Measurements from ENCODE around the gene NUP188. TPM values are rescaled to one million over a fixed set of nuclear protein-coding genes. Genes with fewer than 3 reads are reported as not detected.

NUP188 gene
- polyA plus RNA-seq, 1 donor (not counting 4 experiments of a cell fraction or from before 2014, with no cell fraction given) = 31.1 TPM

DNA sequence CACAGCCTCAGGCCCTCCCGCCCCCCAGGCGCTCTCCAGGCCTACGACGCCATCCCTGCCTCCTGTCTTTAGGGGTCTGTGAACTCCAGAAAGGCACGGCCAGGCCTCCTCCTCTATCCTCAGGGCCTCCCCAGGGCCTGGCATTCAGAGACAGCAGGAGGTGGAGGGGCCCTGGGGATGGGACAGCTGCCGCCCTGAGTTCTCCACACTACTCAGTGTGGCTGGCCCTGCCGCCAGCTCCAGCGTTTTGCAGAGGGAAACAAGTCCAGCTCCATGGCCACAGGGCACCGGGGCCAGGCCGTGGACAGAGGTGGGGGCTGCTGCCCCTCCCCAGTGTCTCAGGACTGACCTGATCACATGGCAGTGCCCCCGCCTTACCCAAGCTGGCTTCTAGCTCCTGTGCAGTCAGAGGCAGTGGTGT is 64.3 kb downstream of the NUP188 start:
- H3K4me3 ChIP-seq (ENCODE audit: control insufficient read depth in 2 of 3, extremely low read depth in 1 of 3, insufficient read depth in 2 of 3, low read depth in 1 of 3, low read length in 3 of 3) = no peak overlapping the region
- no peak overlapping the region for H2AFZ ChIP-seq (ENCODE audit: control insufficient read depth, low read length)
- TF ChIP-seq EZH2 (IDR thresholded peaks at IDR 0.05; ENCODE audit: low read length) = no peak
- TF ChIP-seq, protein P1, sequence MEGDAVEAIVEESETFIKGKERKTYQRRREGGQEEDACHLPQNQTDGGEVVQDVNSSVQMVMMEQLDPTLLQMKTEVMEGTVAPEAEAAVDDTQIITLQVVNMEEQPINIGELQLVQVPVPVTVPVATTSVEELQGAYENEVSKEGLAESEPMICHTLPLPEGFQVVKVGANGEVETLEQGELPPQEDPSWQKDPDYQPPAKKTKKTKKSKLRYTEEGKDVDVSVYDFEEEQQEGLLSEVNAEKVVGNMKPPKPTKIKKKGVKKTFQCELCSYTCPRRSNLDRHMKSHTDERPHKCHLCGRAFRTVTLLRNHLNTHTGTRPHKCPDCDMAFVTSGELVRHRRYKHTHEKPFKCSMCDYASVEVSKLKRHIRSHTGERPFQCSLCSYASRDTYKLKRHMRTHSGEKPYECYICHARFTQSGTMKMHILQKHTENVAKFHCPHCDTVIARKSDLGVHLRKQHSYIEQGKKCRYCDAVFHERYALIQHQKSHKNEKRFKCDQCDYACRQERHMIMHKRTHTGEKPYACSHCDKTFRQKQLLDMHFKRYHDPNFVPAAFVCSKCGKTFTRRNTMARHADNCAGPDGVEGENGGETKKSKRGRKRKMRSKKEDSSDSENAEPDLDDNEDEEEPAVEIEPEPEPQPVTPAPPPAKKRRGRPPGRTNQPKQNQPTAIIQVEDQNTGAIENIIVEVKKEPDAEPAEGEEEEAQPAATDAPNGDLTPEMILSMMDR (optimal IDR thresholded peaks at IDR 0.05 in 1 of 3, IDR thresholded peaks at IDR 0.05 in 1 of 3, conservative IDR thresholded peaks at IDR 0.05 in 1 of 3; ENCODE audit: extremely low read depth in 1 of 3, insufficient read depth in 2 of 3, low read length in 3 of 3) = no peak
- H3K79me2 ChIP-seq (ENCODE audit: control insufficient read depth, insufficient read depth, low read length) = no peaks in the 10 kb centered on the region
- dilution Hi-C loops (cut with MboI; ENCODE audit: extremely low pct_ligation_motif_present, low sequenced_read_pairs) = no loop called here
- H3K9me3 ChIP-seq (ENCODE audit: control insufficient read depth, low read depth, low read length) = no peaks in the 10 kb centered on the region
- H4K20me1 ChIP-seq (ENCODE audit: control insufficient read depth, extremely low read depth, insufficient read depth, low read length) = peaks cover 3% of the 10 kb centered on the region
- H3K27ac ChIP-seq (ENCODE audit: control insufficient read depth, insufficient read depth, low read length) = no peak overlapping the region
- H3K4me1 ChIP-seq (ENCODE audit: control insufficient read depth, extremely low read depth, insufficient read depth, low read length) = peaks cover 5% of the 10 kb centered on the region
- DNase-seq (ENCODE audit: low read depth, low spot score) = no peak
- H3K36me3 ChIP-seq (ENCODE audit: control insufficient read depth in 2 of 2, extremely low read depth in 1 of 2, insufficient read depth in 2 of 2, low read length in 2 of 2) = peaks cover 25 to 27% of the 10 kb centered on the region in 2 experiments
- H3K9me1 ChIP-seq (ENCODE audit: control insufficient read depth, extremely low read depth, insufficient read depth, low read length) = no peaks in the 10 kb centered on the region
- FAIRE-seq = no peak
- no peak overlapping the region for H3K4me2 ChIP-seq (ENCODE audit: control insufficient read depth, extremely low read depth, insufficient read depth, low read depth, low read length)
- no peaks in the 10 kb centered on the region for H3K27me3 ChIP-seq (ENCODE audit: control insufficient read depth, extremely low read depth, insufficient read depth, low read length)
- no peak overlapping the region for H3K9ac ChIP-seq (ENCODE audit: control insufficient read depth, extremely low read depth, insufficient read depth, low read length)

GRCh38 chr9:129012343-129012742 is 64.8 kb downstream of the NUP188 start:
- dilution Hi-C loops (cut with MboI; ENCODE audit: extremely low pct_ligation_motif_present, low sequenced_read_pairs) = no loop called here
- H3K4me2 ChIP-seq (ENCODE audit: control insufficient read depth, extremely low read depth, insufficient read depth, low read depth, low read length) = no peak overlapping the region
- H3K4me3 ChIP-seq (ENCODE audit: control insufficient read depth in 2 of 3, extremely low read depth in 1 of 3, insufficient read depth in 2 of 3, low read depth in 1 of 3, low read length in 3 of 3) = no peak overlapping the region
- H3K9me1 ChIP-seq (ENCODE audit: control insufficient read depth, extremely low read depth, insufficient read depth, low read length) = no peaks in the 10 kb centered on the region
- no peaks in the 10 kb centered on the region for H3K9me3 ChIP-seq (ENCODE audit: control insufficient read depth, low read depth, low read length)
- no peaks in the 10 kb centered on the region for H3K27me3 ChIP-seq (ENCODE audit: control insufficient read depth, extremely low read depth, insufficient read depth, low read length)
- no peak overlapping the region for H3K27ac ChIP-seq (ENCODE audit: control insufficient read depth, insufficient read depth, low read length)
- H3K79me2 ChIP-seq (ENCODE audit: control insufficient read depth, insufficient read depth, low read length) = no peaks in the 10 kb centered on the region
- FAIRE-seq (no peak), DNase-seq (ENCODE audit: low read depth, low spot score) (no peak)
- peaks cover 4% of the 10 kb centered on the region for H3K4me1 ChIP-seq (ENCODE audit: control insufficient read depth, extremely low read depth, insufficient read depth, low read length)
- H3K36me3 ChIP-seq (ENCODE audit: control insufficient read depth in 2 of 2, extremely low read depth in 1 of 2, insufficient read depth in 2 of 2, low read length in 2 of 2) = peaks cover 20 to 25% of the 10 kb centered on the region in 2 experiments
- no peaks in the 10 kb centered on the region for H4K20me1 ChIP-seq (ENCODE audit: control insufficient read depth, extremely low read depth, insufficient read depth, low read length)
- H2AFZ ChIP-seq (ENCODE audit: control insufficient read depth, low read length) = no peak overlapping the region
- no peak overlapping the region for H3K9ac ChIP-seq (ENCODE audit: control insufficient read depth, extremely low read depth, insufficient read depth, low read length)
- TF ChIP-seq EZH2 (IDR thresholded peaks at IDR 0.05; ENCODE audit: low read length) = no peak
- TF ChIP-seq, protein P1 (optimal IDR thresholded peaks at IDR 0.05 in 1 of 3, IDR thresholded peaks at IDR 0.05 in 1 of 3, conservative IDR thresholded peaks at IDR 0.05 in 1 of 3; ENCODE audit: extremely low read depth in 1 of 3, insufficient read depth in 2 of 3, low read length in 3 of 3) = no peak
